ENCODE data around the gene STEAP2. TPM values are rescaled to one million over a fixed set of nuclear protein-coding genes. Genes with fewer than 3 reads are reported as not detected.
"Not testable (repeated sequence)": the region's sequence is repeated elsewhere in the genome, so short reads cannot be mapped to it uniquely, and the experiment has no call there.

The STEAP2 gene
- total RNA-seq, 1 donor from 2014 or later: 14.6 TPM

DNA sequence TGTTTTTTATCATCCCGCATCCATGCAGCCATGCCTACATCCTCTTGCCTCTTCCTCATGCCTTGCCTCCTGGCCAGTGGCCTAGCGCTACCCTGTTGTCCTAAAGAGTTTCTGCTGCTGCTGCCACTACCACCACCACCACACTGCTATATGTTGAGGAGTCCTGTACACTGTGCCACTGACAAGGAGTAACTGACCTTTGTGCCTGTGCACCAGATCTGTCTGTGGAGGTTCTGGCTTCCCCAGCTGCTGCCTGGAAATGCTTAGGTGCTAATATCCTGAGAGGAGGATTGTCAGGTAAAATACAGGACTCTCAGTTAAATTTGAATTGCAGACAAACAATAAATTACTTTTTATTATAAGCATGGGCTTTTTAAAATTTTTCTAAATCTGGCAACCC, 26.5 kb downstream of the STEAP2 start:
- DNase-seq: no peak

DNA sequence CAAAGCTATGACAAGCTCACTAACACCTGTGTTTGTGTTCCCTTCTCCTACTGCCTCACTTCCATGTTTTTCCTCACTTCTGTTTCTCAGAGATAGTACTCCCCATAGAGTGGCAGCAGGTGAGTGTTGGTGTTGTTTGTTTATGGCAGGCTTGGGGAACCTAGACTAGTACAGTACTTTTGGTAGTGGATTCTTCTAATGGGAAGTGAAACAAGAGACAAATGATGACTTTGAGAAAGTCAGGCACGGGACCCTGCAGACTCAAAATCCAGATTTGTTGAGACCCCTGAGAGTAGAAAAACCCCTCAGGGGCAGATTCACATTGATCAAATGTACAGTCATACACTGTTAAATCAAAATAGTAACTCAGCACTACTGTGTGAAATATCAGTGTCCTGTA, 27.0 kb downstream of the STEAP2 start:
- no peak for DNase-seq

DNA sequence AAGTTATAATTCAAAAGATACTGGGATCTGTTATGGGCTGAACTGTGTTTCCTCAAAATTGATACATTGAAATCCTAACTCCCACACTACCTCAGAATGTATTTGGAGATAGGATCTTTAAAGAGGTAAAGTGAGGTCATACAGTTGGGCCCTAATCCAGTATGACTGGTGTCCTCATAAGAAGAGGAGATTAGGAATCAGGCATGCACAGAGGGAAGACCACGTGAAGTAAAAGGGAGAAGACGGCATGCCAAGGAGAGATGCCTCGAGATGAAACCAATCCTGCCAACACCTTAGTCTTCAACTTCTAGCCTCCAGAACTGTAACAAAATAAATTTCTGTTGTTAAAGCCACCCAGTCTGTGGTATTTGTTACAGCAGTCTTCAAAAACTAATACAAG, 27.5 kb downstream of the STEAP2 start:
- DNase-seq: no peak

DNA sequence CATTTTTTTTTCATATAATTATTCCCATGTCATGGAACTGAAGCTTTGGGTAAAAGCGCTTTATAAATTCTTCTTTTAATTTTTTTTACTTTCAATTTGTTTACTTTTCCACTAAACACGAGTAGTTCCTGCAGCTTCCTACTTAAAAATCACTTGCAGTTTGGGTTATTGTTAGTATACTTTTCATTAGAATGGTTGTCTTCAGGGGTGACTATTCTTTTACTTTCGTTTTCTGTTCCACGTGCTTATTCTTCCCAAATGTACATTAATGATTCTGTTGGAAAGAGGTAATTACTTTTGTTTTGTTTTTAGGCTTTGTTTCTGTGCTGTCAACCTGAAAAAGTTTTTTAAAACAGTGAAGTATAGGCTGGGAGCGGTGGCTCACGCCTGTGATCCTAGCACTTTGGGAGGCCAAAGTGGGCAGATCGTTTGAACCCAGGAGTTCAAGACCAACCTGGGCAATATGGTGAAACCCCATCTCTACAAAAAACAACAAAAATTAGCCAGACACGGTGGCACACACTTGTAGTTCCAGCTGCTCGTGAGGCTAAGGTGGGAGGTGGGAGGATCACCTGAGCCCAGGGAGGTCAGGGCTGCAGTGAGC, 28.2 kb downstream of the STEAP2 start:
- DNase-seq: no peak

DNA sequence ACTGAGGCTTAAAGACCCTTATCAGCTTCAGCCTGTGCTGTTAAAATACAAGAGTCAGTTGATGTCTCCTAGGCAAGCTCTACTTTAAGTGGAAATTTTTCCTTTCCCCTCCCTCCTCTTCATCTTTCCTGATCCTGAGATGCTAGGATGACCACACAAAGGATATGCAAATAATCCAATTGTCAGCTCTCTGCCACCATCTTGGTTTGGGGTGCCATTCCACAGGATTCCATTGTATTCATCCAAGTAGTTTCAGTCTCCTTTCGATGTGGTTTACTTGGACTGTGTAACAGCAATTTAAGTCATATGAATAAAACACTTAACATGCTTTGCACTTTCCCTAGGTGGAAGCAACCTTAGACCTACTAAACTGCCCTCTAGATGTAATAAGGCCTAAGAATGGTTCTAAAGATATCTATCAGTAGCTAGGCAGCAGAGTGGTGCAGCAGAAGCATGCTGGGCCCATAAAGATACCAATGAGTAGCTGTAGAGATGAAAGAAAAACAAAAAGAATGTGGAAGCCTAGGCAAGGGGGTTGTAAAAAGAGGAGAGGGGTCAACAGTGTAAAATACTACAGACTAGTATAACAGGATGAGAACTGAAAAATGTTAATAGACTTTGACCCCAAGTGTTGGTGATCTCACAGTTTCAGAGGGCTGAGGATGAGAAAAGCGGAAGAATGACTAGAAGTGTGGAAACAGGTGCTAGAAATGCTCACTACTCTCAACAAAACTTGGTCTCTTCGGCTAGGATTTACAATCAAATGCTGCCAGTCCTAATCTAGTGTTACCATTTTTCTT, 31.0 kb downstream of the STEAP2 start:
- no peak for DNase-seq

DNA sequence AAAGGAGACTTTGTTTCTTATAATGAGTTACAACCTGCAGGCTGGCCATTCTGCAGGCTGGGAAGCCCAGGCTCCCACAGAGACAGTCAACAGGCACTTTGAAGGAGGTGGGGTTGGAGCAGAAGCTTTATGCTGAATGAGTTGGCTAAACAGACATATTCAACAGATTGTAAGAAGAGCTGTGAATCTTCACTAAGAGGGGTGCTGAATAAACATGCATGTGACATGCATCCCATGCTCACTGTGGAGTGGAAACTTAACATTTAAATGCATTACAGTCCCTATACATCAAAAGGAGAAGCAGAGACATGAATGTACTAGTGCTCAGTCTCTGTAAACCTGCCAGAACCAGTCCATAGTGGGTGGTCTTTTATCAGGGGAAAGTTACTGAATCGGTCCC, 32.0 kb downstream of the STEAP2 start:
- DNase-seq: no peak

DNA sequence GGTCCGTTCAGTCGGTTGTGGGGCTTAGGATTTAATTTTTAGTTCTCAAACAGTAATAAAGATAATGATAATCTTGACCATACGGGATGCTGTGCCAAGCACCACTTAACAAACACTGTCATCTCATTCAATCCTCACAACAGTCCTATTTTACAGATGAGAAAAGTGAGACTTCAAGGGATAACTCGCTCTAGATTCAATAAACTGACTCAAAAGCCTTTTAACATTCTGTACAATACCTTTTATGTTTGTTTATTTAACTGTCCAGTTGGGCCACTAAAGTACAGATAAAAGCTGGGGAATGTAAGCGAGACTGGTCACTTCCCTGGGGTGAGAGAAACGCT, 33.0 kb downstream of the STEAP2 start:
- DNase-seq: no peak

DNA sequence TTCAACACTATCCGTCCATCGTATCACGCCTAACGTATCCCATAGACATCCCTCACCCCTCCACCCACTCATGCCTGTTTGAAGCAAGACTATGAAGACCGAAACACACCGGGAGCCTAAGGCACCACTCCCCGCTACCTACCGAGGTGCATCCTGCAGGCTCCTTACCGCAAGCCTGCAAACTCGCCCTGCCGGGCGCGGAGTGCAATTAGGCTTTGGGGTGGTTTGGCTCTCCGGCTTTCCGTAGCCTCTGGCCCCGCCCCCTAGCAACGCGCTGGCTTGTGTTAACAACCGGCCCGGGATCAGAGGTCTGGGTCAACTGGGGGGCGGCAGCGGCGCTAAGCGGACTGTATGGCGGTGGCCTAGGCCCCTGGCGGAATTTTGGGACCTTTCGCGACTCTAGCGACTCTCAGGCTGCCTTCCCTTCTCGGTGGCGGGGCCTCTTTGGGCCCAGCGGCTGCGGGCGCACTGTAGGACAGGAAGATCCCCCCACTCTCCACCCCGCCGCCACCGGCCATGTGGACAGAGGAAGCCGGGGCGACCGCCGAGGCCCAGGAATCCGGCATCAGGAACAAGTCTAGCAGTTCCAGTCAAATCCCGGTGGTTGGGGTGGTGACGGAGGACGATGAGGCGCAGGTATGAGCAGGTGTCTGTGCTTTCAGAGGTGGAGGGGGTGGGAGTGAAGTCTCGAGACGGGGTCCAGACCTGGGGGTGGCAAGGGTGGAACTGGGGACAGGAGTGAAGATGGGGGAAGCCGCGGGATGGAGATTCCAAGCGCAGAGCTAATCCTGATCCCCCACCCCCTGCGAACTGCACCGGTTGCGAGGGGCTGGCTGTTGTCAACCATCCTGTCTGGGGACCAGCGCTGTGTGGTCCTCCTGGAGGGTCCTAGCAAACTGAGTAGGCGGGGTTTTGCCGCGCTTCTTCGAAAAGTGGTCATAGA, 33.6 kb downstream of the STEAP2 start, which contains the start of gene CFAP69:
TSS of gene CFAP69 (plus strand) at position 266 of the 943 bp plus-strand sequence. CDS start at position 517, 251 bp downstream.
- DNase-seq: peak; percentile 82

DNA sequence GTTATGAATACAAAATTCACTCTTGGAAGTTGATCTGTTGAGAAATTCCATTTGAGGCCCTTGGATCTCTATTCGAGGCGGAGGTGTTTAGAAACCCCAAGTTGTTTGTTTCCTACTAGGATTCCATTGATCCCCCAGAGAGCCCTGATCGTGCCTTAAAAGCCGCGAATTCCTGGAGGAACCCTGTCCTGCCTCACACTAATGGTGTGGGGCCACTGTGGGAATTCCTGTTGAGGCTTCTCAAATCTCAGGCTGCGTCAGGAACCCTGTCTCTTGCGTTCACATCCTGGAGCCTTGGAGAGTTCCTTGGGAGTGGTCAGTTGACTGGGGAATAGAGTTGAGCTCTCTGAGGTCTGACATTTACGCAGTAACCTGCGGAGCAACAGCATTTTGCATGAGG, 34.6 kb downstream of the STEAP2 start:
- DNase-seq: no peak

DNA sequence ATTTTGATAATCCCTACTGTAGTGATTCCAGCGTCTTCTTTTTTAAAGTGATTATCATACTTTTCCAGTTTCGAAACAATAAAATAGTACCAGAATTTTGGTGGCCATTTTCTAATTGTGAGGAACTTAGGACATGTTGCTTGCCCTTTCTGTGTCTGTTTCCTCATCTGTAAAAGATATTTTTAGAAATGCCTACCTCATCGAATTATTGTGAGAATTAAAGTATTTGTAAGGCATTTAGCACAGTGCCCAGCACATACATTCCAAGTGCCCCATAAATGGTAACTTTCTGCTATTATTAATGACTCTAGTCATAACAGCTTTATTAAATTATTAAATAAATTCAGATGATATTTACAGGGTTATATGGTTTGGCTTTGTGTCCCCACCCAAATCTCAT, 37.2 kb downstream of the STEAP2 start:
- DNase-seq: no peak

DNA sequence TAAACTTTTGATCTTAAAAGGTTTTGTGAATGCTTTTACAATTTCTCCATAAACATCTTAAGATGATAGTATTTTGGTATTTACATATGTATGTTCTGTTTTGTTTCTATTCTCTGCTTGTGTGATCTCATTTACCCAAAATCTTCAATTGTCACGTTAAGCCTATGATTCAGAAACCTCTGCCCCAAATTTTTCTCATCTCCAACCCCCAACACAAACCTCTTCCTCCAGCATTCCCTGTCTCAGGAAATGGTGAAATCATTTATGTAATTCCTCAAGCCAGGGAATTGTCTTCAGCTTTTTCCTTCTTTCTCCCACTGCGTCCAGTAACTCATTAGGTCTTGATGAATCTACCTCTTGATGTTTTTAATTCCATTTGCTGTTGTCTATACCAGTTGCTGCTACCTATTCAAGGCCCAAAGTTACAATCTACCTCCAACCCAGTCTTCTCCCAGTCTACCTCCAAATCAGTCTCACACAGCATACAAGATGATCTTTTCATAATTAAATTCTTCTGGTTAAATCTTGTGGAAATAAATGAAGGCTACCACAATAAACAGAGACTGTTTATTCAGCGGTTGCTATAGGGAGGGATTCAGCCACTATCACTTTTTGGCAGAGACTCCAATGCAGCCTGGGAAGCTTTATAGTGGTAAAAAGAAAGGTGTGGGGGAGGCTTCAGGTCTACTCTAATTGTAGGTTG, 39.2 kb downstream of the STEAP2 start:
- peak; percentile 13 for DNase-seq

DNA sequence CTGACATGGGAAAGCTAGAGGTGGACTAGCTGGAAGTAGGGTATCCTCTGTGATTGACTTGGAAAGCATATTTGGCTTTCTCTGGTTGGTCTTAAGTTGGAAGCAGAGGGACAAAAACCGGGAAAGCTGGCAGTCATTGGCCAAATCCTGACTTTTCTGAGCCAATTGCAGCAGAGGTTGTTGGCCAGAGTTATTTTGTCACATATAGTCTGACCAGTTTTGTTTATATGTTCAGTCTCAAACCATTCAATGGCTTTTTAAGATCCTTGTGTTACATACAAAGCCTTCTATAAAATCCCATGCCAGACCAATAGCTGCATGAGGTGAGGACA, 39.7 kb downstream of the STEAP2 start:
- DNase-seq: no peak

DNA sequence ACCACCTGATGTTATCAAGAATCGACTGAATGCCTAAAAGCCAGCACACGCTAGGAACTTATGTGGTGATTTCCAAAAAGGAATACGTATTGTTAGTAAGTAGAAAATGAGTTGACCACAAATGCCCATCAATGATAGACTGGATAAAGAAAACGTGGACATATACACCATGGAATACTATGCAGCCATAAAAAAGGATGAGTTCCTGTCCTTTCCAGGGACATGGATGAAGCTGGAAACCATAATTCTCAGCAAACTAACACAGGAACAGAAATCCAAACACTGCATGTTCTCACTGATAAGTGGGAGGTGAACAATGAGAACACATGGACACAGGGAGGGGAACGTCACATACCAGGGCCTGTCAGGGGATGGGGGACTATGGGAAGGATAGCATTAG, 44.5 kb downstream of the STEAP2 start:
- not testable (repeated sequence) for DNase-seq

DNA sequence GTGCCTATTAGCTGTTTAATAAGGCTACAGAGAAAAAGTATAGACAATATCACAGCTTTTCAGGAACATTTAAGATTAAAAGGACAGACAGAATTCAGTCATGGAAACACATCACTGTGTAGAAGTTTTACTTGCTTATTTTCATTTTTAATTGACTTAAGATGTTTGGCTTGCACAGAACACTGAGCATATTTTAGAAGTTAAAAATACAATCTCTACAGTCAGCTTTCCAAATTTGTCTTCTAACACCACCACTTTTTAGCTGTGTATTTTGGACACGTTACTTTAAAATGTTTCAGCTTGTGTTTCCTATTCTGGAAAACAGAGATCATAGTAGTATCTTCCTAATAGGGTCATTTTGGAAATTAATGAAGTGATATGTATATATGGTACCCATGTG, 45.2 kb downstream of the STEAP2 start:
- DNase-seq: peak; percentile 43

DNA sequence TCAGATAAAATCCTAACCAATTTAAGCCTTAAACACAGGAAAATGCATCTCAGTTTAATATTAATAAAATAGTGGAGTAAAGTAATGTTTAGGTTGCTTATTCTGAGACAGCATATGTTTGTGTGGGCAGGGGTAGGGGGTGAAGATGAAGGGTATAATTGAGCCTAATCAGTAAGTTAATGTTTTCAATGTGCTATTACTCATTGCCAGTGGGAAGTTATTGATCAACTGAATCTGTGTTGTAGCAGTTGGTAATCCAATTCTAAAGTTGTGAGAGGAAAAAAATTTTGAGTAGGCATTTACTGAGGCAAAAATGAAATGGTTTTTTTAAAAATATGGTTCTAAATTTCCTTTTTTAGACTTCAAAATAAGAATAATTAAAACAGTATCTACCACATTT, 49.9 kb downstream of the STEAP2 start:
- DNase-seq: no peak

DNA sequence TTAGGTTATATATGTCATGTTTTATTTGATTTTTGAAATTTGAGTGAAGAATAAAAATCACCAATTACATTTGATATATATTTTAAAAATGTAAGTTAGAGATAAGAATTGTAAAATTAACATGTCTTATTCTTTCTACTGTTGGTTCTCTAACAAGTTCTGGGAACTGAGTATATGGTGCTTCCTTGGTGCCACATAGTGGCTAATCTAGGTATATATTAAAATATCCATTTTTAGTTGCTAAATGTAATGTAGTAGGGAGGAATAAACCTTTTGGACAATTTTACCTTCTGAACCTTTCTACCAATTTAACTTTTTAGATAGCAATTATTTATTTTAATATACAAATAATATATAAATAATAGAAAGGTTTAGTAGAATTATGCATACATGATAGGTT, 50.9 kb downstream of the STEAP2 start:
- no peak for DNase-seq

DNA sequence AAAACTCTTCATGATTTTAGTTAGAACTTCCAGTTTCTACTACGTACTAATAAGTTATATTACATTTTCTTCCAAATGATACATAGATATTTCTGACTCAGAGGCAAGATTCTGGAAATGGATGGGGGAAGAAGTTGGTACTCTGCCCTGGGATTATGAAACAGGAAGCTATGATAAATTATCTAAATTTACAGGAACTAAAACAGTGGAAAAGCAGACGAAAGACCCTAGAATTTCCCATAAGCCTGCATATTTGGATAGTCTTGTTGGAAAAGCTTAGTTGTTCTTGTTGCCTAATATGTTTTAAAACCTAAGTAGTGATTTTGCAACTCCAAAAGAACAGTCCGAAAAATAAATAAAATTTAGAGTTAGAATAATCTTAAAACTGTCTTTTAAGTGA, 55.3 kb downstream of the STEAP2 start:
- no peak for DNase-seq

DNA sequence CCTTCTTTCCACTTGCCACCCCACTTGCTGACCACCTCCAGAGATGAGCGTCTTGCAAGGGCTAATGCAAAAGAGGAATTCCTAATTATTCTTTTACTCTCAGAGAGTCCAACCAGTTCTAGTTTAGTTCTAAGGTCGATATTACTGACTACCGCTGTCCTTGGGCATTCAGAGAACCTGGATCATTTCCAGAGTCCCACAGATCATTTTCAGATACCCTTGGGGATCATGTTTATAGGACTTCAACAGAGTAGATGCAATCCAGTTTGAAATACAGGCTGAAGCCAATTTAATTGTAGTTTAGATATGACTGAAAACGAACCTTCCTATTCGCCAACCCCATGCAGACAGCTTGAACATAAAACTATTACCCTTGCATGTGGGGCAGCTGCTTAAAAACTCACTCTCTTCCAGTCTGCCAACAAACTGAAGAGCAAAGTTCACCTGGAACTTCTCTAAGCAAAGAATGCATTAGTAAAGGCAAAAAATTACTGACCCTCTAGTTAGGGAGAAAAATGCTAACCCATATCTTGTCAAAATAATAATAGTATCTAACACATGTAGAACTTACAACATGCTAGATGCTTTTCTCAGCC, 55.8 kb downstream of the STEAP2 start:
- no peak for DNase-seq

DNA sequence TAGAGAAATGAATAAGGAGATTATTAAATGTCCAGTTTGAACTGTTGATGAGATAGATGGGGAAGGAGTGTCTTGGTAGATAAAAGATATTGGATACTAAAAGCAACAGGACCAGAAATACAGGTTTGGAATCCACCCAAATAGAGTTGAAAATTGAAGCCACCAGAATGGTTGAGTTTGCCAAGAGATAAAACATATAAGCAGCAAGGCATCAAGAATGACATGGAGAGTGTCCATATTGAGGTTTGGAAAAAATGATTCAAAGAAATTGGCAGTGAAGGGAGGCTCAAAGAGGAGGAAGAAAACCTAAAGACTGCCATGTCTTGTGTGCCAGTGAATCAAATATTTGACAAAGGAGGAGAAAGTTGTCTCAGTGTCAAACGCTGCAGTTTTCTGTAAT, 57.6 kb downstream of the STEAP2 start:
- no peak for DNase-seq

DNA sequence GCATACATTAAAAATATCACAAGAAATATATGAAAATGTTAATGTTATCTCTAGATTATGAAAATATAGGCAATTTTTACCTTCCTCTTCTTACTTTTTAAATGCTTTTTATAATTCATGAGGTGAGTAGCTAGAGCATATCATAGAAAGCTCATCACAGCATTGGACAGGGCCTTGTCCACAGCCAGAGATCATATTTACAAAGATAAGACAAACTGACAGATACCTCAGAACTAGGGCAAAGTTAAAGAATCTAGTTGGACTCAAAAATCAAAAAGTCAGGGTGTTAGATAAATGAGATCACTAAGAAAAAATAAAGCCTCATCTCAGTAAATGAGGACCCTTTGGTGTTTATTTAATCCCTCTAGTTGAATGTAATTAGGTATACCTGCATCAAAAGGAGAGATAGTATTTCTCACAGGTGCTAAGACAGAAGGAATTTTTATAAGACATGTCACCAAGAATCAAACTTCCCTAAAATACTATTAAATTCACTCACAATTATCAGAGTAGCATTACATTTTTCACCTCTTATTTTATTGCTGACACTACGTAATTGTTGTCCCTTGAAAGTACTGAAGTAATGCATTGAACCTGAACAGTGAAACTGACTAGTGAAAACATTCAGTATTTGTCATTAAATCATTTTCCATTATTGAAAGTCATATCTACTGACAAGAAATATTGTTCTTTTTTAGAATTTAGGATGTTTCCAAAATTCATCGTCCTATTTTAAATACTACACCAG, 59.1 kb downstream of the STEAP2 start:
- DNase-seq: no peak

DNA sequence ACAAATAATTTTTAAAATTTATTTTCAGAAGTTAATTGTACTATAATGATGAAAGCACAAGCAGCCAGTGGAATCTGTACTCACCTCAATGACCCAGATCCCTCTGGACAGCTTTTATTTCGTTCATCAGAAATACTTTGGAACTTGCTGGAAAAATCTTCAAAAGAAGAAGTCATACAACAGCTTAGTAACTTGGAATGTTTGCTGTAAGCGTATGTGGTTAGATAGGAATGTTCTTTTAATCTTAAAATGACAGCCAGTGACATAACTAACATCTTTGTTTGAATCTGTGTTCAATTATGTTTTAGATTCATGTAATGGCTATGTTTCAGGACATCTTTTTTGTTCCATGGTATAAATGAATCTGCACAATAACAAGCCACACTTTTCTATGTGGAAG, 60.2 kb downstream of the STEAP2 start:
- peak; percentile 59 for DNase-seq

All from skin of body (tissue), 2 donors.